GM03348 (cell line): ENCODE results near the gene C1orf21.

ENCODE experiments used
- DNase-seq: peaks from one replicate; pipeline ENCODE4 v3.0.0; 2012; ENCODE audit warnings: low spot score

The C1orf21 gene

GRCh38 chr1:184387476-184388318, 868 bp downstream of the C1orf21 start:
- peak; percentile 54 for DNase-seq

GRCh38 chr1:184388319-184388889, 1.6 kb downstream of the C1orf21 start:
- peak; percentile 77 for DNase-seq

GRCh38 chr1:184388971-184389370, 2.1 kb downstream of the C1orf21 start:
- no peak for DNase-seq

- DNase-seq: no peak
Observed at GRCh38 chr1:184389446-184389845, 2.6 kb downstream of the C1orf21 start.

- no peak for DNase-seq
Observed at GRCh38 chr1:184390889-184391288, 4.1 kb downstream of the C1orf21 start.

- DNase-seq: no peak
Observed at GRCh38 chr1:184392067-184392466, 5.2 kb downstream of the C1orf21 start.

- no peak for DNase-seq
Observed at GRCh38 chr1:184392779-184393522, 6.1 kb downstream of the C1orf21 start.

- DNase-seq: peak; percentile 24
Observed at GRCh38 chr1:184393962-184394361, 7.1 kb downstream of the C1orf21 start.

GRCh38 chr1:184395370-184395769, 8.5 kb downstream of the C1orf21 start:
- DNase-seq: no peak

- DNase-seq: no peak
Observed at GRCh38 chr1:184395937-184396480, 9.2 kb downstream of the C1orf21 start.

- DNase-seq: no peak
Observed at GRCh38 chr1:184399192-184399847, 12.5 kb downstream of the C1orf21 start.

- DNase-seq: no peak
Observed at GRCh38 chr1:184403961-184404726, 17.3 kb downstream of the C1orf21 start.

- no peak for DNase-seq
Observed at GRCh38 chr1:184404727-184405027, 17.8 kb downstream of the C1orf21 start.

GRCh38 chr1:184405094-184405800, 18.4 kb downstream of the C1orf21 start:
- DNase-seq: no peak

- no peak for DNase-seq
Observed at GRCh38 chr1:184405801-184406142, 18.9 kb downstream of the C1orf21 start.

GRCh38 chr1:184406479-184406878, 19.6 kb downstream of the C1orf21 start:
- DNase-seq: no peak

GRCh38 chr1:184407816-184408510, 21.1 kb downstream of the C1orf21 start:
- DNase-seq: peak; percentile 37

GRCh38 chr1:184408580-184408979, 21.8 kb downstream of the C1orf21 start:
- DNase-seq: no peak

- peak; percentile 17 for DNase-seq
Observed at GRCh38 chr1:184409011-184409410, 22.2 kb downstream of the C1orf21 start.

GRCh38 chr1:184412472-184412871, 25.6 kb downstream of the C1orf21 start:
- DNase-seq: no peak
